GM23248 (cell line): Measurements from ENCODE around the gene FARS2.

Experiments
- EZH2 ChIP-seq: fragments of 200-600 bp; sonication (generic); IDR thresholded peaks from 2 replicates; pipeline ENCODE4 v1.6.1; 2018; ENCODE audit warnings: antibody characterized with exemption, mild to moderate bottlenecking; ENCODE audit not compliant: insufficient read depth, poor library complexity, severe bottlenecking
- EZH2phosphoT487 ChIP-seq: fragments of 200-600 bp; sonication (generic); IDR thresholded peaks from 2 replicates; pipeline ENCODE4 v1.6.1; 2018; ENCODE audit warnings: antibody characterized with exemption, moderate library complexity, mild to moderate bottlenecking, low read depth; ENCODE audit not compliant: insufficient read depth

GRCh38 chr6:5713519-5713918 is 452.2 kb downstream of the FARS2 start:
- TF ChIP-seq EZH2 (no peak), EZH2phosphoT487 (no peak)
